Endometrial microvascular endothelial cells (primary cell): ENCODE results near the gene GLB1L3. TPM values are rescaled to one million over a fixed set of nuclear protein-coding genes. Genes with fewer than 3 reads are reported as not detected.

Source experiments
- in situ Hi-C: cut with HindIII; loops from 2 replicates; pipeline ENCODE4 v1.10.0; 2017; ENCODE audit warnings: low sequenced_read_pairs, low pct_unique_long_range_greater_than_20kb; ENCODE audit errors: inconsistent ontology term
- total RNA-seq: library from RNA; depleted of rRNA; stranded (reverse); fragments of >200 nt; gene quantifications from one replicate; pipeline ENCODE4 v1.2.3, GENCODE V29; 2015; ENCODE audit errors: inconsistent ontology term

The GLB1L3 gene, protein sequence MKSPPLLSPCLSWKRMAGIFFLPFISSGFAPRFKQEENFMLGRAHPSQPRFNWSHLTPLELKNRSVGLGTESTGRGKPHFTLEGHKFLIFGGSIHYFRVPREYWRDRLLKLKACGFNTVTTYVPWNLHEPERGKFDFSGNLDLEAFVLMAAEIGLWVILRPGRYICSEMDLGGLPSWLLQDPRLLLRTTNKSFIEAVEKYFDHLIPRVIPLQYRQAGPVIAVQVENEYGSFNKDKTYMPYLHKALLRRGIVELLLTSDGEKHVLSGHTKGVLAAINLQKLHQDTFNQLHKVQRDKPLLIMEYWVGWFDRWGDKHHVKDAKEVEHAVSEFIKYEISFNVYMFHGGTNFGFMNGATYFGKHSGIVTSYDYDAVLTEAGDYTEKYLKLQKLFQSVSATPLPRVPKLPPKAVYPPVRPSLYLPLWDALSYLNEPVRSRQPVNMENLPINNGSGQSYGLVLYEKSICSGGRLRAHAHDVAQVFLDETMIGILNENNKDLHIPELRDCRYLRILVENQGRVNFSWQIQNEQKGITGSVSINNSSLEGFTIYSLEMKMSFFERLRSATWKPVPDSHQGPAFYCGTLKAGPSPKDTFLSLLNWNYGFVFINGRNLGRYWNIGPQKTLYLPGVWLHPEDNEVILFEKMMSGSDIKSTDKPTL
- not detected for total RNA-seq

DNA sequence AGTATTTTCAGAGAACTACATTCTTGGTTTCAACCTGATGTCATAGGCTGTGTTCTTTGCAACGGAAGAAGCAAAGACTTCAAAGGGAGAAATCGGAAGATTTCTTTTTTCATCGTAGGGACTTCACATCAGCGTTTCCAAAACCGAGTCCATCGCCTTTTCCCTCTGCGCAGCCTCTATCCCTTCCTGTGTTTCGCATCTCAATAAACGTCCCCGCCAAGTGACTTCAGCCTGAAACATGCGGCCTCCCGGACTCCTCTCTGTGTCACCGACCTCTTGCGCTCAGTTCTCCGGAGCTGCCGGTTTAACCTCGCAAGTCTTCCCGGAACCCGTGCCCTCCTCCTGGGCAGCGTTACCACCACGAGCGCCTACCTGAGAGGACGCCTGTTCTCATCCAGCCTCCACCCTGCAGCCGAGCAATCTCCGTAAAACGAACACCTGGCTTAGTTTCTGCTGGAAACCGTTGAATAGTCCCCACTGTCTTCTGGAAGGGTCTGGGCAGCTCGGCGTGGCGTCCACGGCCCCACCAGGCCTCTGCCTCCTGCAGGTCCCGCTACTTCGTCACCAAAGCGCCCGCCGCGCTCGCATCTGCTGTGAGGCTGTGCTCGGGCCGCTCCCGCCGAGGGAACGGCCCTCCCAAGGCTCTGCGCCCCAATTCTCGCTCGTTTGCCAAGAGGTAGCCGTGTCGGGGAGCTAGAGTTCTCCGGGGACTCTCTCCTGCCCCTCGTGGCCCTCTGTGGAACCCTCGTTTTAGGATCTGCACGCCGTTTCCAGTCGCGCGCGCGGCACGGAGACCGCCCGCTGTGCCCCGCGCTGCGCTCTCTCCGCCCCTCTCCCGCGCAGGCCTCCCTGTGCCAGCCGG, at the start of gene GLB1L3:
GLB1L3 (plus strand) TSS at position 846 of the 862 bp plus-strand sequence. CDS start 362 bp downstream, outside the sequence.
- in situ Hi-C loops: no loop called here

DNA sequence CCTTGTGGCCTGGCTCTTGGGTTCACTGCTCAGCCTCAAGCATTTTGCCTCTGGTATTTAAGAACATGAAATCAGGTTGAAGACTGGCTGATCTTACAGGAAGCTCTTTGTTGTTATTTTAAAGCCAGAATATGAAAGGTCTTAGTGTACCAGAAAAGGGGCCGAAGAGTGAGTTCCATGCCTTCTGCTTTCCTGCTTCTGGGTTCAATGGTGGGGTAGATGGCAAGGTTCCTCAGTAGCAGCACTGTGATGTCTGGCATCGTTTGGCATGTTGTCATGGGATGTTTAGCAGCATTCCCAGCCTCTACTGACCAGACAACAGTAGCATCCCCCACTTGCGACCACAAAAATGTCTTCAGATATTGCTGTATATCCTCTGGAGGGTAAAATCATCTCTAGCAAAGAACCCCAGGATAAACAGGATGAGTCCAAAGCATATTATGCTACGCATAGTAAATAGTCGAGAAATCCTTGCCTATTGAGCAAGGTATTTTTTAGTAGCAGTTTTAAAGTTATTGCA, 49.3 kb upstream of the GLB1L3 start:
- in situ Hi-C loops: no loop called here

DNA sequence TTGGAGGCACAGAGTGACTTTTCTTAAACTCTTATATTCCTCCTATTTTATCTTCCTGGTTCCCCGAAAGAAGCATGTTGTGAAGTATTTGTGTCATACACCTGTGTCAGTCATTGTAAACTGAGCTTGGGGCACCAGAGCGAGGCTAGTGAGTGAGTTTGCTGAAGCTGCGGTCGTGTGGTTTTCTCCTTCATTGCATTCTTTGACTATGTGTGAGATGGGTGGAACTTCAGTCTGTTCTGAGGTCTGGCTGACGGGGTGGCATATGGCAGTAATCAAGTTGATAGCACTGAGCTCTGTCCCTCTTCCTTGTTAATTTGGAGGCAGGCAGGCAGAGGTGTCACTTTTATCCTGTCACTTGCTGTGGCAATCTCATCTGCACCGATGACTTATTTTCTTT, 47.6 kb upstream of the GLB1L3 start:
- in situ Hi-C loops: no loop called here

DNA sequence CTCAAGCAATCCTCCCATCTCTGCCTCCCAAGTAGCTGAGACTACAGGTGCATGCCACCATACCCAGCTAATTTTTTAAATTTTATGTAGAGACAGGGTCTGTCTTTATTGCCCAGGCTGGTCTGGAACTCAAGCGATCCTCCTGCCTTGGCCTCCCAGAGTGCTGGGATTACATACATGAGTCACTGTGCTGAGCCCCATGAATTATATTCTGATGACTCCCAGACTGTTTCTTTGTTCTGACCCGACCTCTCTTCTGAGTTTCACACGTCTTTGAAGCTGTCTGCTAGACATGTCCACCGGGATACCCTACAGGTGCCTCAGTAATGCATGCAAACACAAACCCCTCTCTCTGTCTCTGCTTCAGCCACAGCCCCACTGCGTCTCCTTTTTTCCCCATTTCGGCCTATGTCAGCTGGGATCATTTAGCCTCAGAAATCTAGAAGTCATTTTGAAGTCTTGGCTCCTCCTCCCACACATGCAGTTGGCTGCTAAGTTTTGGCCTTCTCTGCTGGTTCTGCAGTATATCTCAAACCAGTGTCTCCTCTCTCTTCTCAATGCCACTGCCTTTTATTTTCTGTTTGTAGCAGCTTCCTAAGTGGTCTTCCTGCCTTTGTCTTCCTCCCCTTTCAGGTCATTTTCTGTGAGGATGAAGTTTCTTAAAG, 46.9 kb upstream of the GLB1L3 start:
- in situ Hi-C loops: no loop called here

DNA sequence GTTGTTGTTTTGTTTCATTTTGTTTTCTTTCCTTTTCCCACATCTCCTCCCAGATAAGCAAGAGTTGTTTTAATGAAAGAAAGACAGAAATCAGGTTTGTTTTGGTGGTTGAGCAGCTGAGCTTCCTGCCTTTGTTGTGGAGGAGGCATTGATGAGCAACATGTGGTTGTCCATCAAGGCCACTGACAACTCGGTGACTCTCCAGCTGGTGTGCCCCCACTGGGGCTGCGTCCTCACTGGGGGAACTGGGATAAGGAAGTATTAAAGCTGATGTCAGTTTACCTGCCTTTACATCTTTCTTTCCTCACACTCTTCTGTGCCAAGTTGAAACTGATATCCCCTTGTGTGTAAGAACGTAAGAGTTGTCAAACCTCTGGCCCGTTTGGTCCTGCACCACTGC, 45.8 kb upstream of the GLB1L3 start:
- in situ Hi-C loops: no loop called here

DNA sequence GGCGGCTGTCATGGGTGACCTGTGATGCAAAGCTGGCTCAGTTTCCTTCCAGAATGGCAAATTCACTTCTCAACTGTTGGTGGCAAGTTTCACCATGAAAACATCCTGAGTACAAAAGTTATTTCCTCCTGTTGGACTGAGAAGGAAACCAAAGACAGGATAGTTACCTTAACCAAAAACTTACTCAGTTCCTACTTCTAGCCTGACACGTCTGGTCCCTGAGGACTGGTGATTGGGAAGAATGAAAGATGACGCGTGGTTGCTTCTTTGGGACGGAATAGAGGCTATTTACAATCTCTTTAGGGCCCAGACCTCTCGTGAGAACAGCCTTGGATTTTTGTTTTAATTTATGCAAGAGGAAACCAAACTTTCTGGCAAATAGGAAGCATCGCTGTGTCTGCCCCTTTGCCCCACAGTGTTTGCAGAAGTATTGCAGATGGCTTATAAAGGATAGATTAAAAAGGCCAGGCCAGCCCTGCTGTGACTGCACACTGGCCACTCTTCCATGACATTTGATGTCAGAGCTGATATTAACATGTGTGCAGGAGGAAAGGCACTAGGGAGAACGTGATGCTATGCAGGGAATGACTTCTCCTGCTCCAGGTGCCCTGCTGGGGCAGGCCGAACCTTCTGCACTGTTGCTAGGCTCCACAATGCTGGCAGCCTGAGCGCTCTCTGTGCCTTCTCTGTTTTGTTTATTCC, 44.1 kb upstream of the GLB1L3 start:
- in situ Hi-C loops: no loop called here

DNA sequence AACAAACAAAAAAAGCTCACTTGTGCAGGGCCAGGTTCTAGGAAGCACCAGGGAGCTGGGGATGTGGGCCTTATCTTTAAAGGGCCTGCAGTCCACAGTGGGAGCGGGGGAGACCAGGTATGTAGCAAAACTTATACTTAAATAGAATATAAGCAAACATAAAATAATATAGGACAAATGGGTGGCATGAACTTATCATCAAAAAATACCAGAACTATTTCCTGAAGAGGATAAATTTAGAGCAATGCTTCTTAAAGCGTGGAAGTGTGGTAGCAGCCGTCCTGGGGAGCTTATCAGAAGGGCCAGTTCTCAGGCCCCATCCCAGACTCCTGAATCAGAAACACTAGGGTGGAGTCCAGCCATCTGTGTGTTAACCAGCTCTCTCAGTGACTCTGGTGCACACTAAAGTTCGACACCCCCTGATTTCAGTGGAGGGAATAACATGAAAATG, 42.4 kb upstream of the GLB1L3 start:
- in situ Hi-C loops: no loop called here

DNA sequence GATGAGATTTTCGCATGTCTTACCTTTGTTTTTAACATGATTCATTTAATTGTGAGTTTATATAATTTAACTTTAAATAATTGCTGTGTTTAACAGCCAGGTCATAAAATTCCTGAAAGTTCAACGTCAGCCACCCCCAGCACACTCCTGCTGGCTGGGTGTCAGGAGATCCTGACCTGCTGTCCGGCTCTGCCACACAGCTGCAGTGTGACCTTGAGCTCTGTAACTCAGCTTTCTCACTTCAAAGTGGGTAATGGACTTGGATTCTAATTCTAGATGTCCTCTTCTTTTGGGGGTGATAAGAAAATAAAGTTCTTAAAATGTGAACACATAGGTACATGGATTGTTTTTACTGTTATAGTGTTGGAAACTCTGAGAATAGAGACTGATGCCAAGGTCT, 40.8 kb upstream of the GLB1L3 start:
- in situ Hi-C loops: no loop called here

DNA sequence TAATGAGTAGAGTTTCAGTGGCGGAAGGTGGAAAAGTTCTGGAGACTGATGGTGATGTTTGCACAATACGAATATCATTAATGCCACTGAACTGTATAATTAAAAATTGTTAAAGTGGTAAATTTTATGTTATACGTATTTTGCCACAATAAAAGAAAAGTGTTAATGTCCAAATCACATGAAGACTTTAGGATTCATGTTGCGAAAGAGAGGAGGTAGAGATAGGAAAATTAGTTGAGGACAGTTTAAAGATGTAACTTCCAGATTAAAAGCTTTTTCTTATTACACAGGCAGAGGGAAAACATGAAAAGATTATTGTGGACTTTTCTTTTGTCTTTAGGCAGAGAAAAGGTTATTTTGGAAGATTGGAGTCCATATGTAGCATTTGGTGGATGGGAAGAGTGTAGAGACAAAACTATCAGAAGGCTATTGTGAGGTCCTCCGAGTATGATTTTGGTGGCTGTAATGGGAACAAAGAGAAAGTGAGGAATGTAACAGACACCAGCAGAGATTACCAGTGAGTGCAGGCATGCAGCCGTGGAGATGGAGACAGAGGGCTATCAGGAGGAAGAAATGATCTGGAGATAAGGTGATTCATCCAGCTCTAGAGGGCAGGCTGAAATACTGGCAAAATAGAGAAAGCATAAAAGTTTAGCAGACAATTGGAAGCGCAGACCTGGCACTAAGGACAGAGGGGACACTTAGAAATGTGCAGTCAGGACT, 39.2 kb upstream of the GLB1L3 start:
- in situ Hi-C loops: no loop called here

DNA sequence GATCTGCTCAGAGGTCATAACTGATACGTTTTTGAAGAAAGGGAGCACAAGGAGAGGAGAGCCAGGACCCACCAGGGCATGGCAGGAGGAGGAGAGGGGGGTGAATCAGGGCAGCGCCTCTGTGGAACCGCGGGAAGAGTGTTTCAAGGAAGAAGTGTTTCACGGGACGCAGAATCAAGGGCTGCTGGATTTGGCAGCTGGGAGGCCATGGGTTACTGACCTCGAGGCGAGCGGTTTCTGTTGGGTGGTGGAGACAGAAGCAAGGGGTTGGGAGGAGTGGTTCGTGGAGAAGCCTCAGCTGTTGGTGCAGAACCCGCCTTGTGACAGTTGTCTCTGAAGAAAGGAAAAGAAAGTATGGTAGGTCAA, 38.6 kb upstream of the GLB1L3 start:
- in situ Hi-C loops: no loop called here

DNA sequence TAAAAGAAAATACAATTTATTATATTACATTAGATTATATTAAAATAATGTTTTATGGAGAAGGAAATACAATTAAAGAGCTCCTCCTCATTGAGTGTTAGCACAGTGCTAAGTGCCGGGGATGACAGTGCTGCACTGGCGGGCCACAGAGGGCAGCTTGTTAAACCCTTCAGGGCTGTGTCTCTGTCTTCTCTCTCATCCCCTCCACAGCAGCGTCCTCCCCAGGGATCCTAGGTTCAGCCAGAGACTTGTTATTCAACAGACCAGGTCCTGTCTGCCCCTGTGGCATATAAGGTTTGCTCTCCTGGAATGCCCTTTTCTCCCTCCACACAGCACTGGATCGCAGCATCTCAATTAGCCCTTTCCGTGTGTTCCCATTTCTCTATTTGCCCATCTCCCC, 37.2 kb upstream of the GLB1L3 start:
- in situ Hi-C loops: no loop called here

DNA sequence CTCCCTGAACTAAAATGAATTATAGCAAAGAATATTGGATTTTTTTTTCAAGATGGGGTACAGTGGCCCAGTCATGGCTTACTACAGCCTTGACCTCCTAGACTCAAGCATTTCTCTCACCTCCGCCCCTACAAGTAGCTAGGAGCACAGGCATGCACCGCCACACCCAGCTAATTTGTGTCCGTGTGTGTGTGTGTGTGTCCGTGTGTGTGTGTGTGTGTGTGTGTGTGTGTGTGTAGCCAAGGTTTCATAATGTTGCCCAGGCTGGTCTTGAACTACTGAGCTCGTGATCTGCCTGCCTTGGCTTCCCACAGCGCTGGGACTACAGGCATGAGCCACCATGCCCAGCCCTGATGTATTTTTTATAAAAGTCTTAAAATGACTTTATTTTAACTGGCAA, 35.6 kb upstream of the GLB1L3 start:
- in situ Hi-C loops: no loop called here

DNA sequence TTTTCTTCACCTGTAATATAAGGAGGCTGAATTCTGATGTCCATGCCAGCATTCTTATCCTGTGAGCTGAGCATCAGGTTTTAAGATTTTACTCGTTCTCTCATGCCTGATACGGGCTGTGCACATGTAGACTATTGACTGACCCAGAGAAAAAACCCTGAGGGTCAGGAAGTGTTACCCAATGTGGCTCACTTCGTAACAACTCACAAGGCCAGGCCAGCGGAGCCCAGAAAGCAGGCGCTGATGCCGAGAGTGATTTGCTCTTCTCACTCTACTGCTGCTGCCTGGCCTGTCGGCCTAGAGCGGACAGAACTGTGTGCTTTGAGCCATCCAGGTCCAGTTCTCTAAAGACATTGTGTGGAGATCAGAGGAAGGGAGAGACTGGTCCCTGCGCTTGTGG, 33.8 kb upstream of the GLB1L3 start:
- in situ Hi-C loops: no loop called here

DNA sequence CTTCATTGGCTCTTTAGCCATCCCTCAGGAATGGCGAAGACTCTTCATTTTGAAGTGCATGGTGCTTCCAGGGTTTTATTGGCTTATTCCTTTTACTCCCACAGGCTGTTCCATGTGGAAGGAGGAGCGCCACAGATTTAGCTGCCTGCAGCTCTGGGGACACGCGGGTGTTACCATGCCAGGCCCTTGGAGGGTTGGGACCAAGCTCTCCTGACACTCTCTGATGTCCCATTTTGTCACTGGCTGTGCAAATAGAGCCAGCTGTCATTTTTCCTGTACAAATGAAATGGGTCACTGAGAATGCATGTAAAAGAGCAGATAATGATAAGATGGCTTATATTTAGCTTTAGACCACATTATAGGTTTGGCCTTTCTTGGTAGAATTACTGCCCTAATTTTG, 32.3 kb upstream of the GLB1L3 start:
- in situ Hi-C loops: no loop called here

DNA sequence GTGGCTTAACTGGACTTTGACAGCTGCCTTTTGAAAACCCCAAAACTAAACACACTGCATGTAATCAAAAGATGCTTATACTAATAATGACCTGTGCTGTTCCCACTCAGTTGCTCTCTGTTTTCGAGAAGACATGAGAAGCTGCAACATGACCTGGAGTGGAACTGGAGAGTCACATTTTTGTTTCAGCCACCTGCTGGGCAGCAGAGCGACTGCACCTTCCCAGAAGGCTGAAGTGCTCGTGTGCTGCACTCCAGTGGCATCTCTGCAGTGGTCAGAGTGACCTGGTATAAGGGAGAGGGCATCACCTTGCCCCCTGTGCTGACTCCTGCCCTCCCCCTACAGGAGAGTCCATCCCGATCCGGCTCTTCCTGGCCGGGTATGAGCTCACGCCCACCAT, 31.6 kb upstream of the GLB1L3 start:
- in situ Hi-C loops: no loop called here

DNA sequence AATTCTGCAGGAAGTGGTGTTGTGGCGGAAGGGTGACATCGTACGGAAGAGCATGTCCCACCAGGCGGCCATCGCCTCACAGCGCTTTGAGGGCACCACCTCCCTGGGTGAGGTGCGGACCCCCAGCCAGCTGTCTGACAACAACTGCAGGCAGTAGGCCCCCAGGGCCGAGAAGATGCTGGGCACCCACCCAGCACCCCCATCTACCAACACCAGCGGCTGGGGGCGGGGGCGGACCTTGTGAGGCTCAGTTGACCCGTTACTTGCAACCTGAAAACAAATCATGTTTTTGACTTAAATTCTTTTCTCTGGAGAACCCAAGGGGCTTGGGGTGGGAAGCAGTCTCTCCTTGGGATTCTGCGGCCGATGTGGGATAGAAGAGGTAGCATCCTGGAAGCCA, 30.7 kb upstream of the GLB1L3 start:
- in situ Hi-C loops: no loop called here

DNA sequence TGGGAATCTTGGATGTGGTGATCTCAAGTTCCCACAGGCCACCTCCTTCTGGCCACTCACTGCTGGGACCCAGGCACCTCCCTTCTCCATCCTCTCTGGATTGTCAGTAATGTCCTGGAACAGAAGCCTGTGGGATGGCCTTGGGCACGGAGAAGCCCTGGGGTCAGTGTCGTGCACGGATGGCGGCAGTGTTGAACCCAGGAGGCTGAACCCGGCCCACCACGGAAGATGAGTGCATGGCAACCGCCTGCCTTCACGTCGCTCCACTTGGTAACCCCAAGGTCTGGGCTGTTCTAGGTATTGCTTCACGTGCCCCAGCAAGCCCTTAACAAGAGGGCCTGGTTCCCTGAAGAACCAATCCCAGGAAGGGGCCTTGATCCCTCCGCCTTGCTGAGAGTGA, 30.1 kb upstream of the GLB1L3 start:
- in situ Hi-C loops: no loop called here

DNA sequence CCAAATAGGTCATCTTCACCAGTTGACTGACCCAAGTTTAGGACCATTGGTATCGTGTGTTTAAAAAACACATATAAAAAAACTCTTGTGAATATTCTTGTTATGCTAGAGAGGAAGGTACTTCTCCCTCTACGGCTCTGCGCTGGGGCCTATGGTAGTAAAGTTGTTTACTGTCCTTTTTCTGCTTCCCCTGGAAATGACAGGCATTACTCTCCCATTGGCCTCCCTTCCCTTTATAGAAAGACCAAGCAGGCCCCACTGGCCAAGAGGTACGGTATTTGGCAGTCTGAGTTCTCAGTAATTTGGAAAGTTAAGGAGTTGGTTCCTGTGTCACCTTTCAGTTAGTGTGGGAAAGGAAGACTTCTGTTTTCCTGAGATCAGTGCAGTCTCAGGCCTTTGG, 29.5 kb upstream of the GLB1L3 start:
- in situ Hi-C loops: no loop called here
